ENCODE measurements around the gene ADGRG6. TPM values are rescaled to one million over a fixed set of nuclear protein-coding genes. Genes with fewer than 3 reads are reported as not detected.

ADGRG6 gene
- total RNA-seq, 4 donors from 2014 or later: 15.7 to 43.3 (median 32.2) TPM

DNA sequence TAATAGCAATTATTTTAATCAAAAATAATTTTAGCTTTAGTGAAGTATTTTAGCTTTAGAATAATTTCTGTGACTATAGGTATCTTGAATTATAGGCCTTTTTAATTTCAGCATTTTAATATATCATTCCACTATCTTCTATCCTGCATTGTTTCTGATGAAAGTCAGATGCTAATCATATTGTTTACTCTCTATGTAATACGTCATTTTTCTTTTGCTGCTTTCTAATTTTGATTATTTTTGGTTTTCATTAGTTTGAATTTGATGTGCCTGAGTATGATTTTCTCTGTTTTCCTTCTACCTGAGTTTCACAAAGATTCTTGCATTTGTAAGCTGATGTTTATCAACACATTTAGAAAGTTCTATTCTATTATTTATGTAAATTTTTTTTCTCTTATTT, 17.4 kb upstream of the ADGRG6 start:
- Histone ChIP-seq H3K27ac (no peak overlapping the region), H3K9me3 (no peaks in the 10 kb centered on the region), H3K4me3 (no peak overlapping the region), H3K27me3 (no peaks in the 10 kb centered on the region), H3K36me3 (no peaks in the 10 kb centered on the region), H3K4me1 (no peaks in the 10 kb centered on the region)
- DNase-seq: no peak
- TF ChIP-seq, protein P1, sequence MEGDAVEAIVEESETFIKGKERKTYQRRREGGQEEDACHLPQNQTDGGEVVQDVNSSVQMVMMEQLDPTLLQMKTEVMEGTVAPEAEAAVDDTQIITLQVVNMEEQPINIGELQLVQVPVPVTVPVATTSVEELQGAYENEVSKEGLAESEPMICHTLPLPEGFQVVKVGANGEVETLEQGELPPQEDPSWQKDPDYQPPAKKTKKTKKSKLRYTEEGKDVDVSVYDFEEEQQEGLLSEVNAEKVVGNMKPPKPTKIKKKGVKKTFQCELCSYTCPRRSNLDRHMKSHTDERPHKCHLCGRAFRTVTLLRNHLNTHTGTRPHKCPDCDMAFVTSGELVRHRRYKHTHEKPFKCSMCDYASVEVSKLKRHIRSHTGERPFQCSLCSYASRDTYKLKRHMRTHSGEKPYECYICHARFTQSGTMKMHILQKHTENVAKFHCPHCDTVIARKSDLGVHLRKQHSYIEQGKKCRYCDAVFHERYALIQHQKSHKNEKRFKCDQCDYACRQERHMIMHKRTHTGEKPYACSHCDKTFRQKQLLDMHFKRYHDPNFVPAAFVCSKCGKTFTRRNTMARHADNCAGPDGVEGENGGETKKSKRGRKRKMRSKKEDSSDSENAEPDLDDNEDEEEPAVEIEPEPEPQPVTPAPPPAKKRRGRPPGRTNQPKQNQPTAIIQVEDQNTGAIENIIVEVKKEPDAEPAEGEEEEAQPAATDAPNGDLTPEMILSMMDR (IDR thresholded peaks at IDR 0.05): no peak
- no peak for TF ChIP-seq POLR2A (IDR thresholded peaks at IDR 0.05)

DNA sequence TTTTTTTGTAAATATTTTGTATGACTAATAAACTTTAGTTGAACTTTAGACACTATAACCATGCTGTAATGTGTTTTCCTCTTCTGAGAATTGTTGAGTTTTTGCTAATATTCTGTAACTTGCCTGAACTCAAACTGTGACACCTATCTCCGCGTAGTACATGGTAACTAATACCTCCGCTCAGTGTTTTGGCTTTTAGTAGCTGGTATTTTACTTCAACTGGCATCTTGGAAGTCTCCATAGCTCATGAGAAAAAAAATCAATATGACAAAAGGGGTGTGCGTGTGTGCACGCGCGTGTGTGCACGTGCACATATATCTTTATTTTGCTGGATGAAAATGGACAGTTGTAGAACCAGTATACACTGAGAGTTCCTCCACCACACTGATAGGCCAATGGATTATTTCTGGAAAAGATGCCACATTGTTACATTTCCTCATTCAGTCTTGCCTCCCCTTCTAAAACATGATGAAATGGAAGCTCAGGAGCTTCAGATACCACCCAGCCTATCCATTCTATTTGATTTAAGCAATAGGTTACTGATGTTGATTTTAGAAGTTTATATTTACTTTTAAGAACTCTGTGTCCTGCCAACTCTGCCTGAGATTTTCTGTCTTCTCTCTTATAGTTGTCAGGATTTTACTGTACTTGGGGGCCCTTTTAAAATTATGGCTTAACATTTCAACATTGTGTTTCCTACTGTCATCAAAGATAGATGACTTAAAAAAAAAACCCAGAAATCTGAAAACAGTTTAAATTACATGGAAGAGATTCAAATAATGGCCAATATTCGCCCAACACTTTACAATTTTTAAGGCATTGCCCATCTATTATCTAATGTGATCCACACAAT, 16.3 kb upstream of the ADGRG6 start:
- Histone ChIP-seq H3K9me3 (no peaks in the 10 kb centered on the region), H3K4me3 (no peak overlapping the region), H3K27ac (no peak overlapping the region), H3K4me1 (no peaks in the 10 kb centered on the region), H3K36me3 (no peaks in the 10 kb centered on the region), H3K27me3 (no peaks in the 10 kb centered on the region)
- TF ChIP-seq, protein P1 (IDR thresholded peaks at IDR 0.05): no peak
- TF ChIP-seq POLR2A (IDR thresholded peaks at IDR 0.05): no peak
- DNase-seq: no peak

- Histone ChIP-seq H3K9me3 (no peaks in the 10 kb centered on the region), H3K27ac (no peak overlapping the region), H3K36me3 (no peaks in the 10 kb centered on the region), H3K27me3 (no peaks in the 10 kb centered on the region), H3K4me3 (no peak overlapping the region), H3K4me1 (no peaks in the 10 kb centered on the region)
- no peak for DNase-seq
- TF ChIP-seq, protein P1 (IDR thresholded peaks at IDR 0.05): no peak
- no peak for TF ChIP-seq POLR2A (IDR thresholded peaks at IDR 0.05)
Measured at GRCh38 chr6:142286088-142286409, 15.8 kb upstream of the ADGRG6 start.

DNA sequence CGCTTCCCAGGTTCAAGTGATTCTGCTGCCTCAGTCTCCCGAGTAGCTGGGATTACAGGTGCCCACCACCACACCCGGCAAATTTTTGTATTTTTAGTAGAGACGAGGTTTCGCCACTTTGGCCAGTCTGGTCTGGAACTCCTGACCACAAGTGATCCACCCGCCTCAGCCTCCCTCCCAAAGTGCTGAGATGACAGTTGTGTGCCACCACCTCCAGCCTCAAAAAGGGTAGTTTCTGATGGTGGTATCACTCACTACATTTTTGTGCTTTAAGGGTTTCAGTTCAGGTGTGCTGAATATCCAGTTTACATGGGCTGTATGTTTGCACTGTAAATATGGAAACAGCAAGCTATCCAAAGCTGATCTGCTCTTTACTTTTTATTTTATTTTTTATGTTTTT, 12.1 kb upstream of the ADGRG6 start:
- H3K27me3 ChIP-seq: no peaks in the 10 kb centered on the region
- H3K27ac ChIP-seq: no peak overlapping the region
- H3K4me1 ChIP-seq: no peaks in the 10 kb centered on the region
- no peaks in the 10 kb centered on the region for H3K9me3 ChIP-seq
- no peak overlapping the region for H3K4me3 ChIP-seq
- no peaks in the 10 kb centered on the region for H3K36me3 ChIP-seq
- no peak for DNase-seq
- TF ChIP-seq POLR2A (IDR thresholded peaks at IDR 0.05): no peak
- TF ChIP-seq, protein P1 (IDR thresholded peaks at IDR 0.05): no peak

DNA sequence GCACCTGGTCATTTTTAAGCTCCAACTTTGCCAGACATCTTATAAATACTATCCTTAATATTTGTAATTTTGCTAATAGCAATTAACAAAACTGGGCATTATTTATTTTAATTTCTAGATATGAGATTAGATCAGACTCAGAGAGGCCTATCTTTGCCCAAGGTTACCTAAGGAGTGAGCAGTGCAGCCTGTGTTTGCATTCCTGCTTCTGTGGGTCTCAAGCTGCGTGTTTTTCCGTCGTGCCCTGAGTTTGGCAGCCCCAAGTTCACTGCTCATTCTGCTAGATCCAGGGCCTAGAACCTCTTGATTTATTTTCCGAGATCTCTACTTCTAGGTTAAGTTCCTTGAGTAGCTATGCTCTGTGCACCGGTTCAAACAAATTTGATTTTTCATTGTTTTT, 11.0 kb upstream of the ADGRG6 start:
- Histone ChIP-seq H3K4me3 (no peak overlapping the region), H3K27me3 (no peaks in the 10 kb centered on the region)
- TF ChIP-seq, protein P1 (IDR thresholded peaks at IDR 0.05): no peak
- TF ChIP-seq POLR2A (IDR thresholded peaks at IDR 0.05): no peak

More for the DNA sequence above, 11.0 kb upstream of the ADGRG6 start:
- DNase-seq: no peak
- no peaks in the 10 kb centered on the region for H3K4me1 ChIP-seq
- H3K36me3 ChIP-seq: no peaks in the 10 kb centered on the region
- no peaks in the 10 kb centered on the region for H3K9me3 ChIP-seq
- no peak overlapping the region for H3K27ac ChIP-seq

Measured in Peyer's patch (tissue), 4 donors.